Activated T-helper 1 cell treated with anti-CD3 and anti-CD28 coated beads, Interleukin-2, amount 50 U/mL, for 16 hours (primary cell): Measurements from ENCODE around the gene ULK4.
A peak's percentile ranks its signal among the peaks of the same experiment; 100 is the strongest.
"Not testable (repeated sequence)": the region's sequence is repeated elsewhere in the genome, so short reads cannot be mapped to it uniquely, and the experiment has no call there.

ENCODE experiments used
- DNase-seq, 2 donors: peaks; one replicate each; pipeline ENCODE4 v3.0.0-alpha.2; 2020; ENCODE audit warnings: low read depth in 1 of 2, low spot score in 1 of 2

ULK4 gene

GRCh38 chr3:41960826-41961750 lies 815 bp downstream of the ULK4 start:
- peak; percentile 26 to 34 for DNase-seq

DNA sequence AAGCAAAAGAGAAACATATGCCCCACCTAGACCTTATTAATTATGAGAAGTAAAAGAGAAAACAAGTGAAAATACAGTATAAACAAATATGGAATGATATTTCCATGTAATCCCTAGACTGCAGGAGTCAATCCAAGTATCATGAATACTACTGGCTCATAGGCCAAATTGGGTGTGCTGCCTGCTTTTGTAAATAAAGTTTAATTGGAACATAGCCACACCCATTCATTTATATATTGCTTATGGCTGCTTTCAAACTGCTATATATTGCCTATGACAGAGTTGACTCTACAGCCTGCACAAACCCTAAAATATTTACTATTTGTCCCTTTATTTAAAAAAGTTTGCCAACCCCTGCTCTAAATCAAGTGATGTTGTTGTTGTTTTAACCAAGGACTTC lies 5.3 kb downstream of the ULK4 start:
- DNase-seq = no peak

- no peak for DNase-seq
These were observed 6.7 kb downstream of the ULK4 start for GRCh38 chr3:41955192-41955591.

- no peak for DNase-seq
These were observed 18.5 kb downstream of the ULK4 start for GRCh38 chr3:41943311-41943843.

- no peak for DNase-seq
These were observed 21.5 kb downstream of the ULK4 start for GRCh38 chr3:41940393-41940792.

DNA sequence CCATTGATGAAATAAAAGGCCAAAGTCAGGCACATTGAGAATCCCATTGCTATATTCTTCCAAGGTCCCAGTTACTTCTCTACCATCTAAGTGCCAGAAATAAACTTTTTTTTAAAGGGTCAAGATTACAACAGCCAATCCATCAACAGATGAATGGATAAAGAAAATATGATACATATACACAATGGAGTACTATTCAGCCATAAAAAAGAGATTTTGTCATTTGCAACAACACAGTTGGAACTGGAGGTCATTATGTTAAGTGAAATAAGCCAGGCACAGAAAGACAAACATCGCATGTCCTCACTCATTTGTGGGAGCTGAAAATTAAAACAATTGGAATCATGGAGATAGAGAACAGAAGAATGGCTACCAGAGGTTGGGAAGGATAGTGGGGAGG lies 25.5 kb downstream of the ULK4 start:
- no peak for DNase-seq

DNA sequence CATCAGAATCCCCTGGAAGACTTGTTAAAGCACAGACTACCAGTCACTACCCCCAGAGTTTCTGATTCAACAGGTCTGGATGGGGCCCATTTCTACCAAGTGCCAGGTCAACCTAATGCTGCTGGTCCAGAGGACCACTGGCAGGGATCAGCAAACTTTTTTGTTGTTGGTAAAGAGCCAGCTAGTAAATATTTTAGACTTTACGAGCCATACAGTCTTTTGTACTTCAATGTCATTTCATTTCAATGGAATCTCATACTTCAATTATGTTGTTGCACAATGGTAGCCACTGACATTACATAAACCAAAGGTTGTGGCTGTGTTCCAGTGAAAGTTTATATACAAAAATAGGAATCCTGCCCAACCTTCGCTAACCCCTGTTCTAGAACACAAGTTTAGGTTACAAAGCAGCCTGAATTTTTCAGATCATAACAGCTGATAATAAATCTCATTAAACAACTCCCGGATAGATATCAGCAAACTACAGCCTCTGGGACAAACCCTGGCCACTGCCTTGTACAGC lies 28.7 kb downstream of the ULK4 start:
- DNase-seq = no peak

GRCh38 chr3:41932464-41932863 lies 29.4 kb downstream of the ULK4 start:
- no peak for DNase-seq

GRCh38 chr3:41920406-41920965 lies 41.4 kb downstream of the ULK4 start:
- no peak for DNase-seq

GRCh38 chr3:41915353-41915752 lies 46.5 kb downstream of the ULK4 start:
- DNase-seq = no peak

GRCh38 chr3:41912280-41912679 lies 49.6 kb downstream of the ULK4 start:
- DNase-seq = no peak

DNA sequence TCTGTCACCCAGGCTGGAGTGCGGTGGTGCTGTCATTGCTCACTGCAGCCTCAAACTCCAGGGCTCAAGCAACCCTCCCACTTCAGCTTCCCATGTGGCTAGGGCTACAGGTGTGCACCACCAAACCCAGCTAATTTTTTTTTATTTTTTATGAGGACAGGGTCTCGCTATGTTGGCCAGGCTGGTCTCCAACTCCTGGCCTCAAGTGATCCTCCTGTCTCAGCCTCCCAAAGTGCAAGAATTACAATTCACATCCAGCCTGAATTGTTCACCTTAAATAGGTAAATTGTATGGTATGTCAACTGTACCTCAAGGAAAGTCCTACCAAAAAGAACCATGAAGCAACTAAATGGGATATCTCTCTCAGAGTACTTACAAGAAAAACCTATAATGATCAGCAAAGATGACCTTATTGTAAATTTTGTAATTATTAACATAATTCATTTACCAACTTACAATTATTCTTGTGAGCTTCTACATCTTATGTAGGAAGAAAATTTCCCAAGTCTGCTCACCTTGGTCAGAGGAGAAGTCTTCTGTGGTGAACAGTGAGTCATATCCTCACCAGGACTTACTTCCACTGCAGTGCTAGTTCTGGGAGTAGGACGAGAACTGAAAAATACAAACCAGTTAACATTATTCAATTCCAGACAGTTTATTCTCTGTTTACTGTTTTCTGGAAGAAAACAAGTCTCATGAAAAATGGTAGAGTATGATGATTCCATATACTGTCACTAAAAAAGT lies 54.4 kb downstream of the ULK4 start:
- no peak for DNase-seq

- no peak for DNase-seq
These were observed 61.6 kb downstream of the ULK4 start for GRCh38 chr3:41900265-41900664.

- no peak for DNase-seq
These were observed 63.3 kb downstream of the ULK4 start for GRCh38 chr3:41898631-41899030.

- no peak for DNase-seq
These were observed 67.9 kb downstream of the ULK4 start for GRCh38 chr3:41893977-41894376.

GRCh38 chr3:41888368-41889076 lies 73.4 kb downstream of the ULK4 start:
- no peak for DNase-seq

DNA sequence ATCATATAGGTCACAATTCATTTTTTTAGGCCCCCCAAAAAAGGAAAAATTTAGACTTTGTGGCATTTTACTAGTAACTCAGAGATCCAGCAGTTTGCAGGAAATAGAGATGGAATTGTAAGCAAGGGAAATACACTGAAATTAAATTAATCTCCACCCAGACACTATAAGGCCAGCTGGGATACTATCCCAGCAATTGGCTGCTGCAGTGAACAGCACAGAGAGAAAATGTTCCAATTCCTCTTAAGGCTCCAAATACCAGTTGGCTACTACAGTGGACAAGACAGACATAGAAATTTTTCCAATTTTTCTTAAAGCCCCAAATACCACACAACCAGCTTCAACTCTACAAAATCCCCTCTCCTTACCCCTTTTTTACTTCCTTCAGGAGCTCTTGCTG lies 78.9 kb downstream of the ULK4 start:
- DNase-seq = no peak

- DNase-seq = no peak
These were observed 80.6 kb downstream of the ULK4 start for GRCh38 chr3:41881233-41881821.

DNA sequence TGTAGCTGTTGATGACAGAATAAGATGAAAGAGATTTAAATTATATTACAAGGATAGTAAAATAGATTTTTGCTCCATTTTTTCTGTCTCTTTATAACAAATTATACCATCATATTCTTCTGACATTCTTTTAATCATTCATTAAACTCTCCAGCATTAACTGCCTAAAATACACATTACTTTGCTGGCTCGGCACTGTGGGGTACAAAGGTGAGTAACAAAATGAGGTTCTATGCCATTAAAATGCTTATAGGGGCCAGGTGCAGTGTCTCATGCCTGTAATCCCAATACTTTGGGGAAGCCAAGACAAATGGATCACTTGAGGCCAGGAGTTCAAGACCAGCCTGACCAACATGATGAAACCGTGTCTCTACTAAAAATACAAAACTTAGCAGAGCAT lies 81.5 kb downstream of the ULK4 start:
- no peak for DNase-seq

- not testable (repeated sequence) for DNase-seq
These were observed 84.2 kb downstream of the ULK4 start for GRCh38 chr3:41877741-41878140.

DNA sequence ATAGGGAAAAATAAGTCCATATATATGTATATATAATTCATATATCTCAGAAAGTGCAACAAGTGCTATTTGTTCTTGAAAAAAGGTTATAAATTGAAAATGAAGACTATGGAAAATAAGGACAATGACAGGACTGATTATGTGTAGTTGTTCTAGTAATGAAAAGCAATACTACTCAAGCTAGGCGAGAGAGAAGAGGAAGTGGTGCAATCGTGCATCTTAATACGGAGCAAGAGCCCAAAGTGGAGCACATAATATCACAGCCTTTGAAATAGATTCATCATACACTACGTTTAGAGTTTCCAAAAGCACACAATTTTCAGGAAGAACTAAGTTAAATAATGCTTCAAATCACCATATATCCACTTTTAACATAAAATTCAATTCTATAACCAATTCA lies 87.9 kb downstream of the ULK4 start:
- no peak for DNase-seq
